ENCODE data around the gene KCND3.

DNA sequence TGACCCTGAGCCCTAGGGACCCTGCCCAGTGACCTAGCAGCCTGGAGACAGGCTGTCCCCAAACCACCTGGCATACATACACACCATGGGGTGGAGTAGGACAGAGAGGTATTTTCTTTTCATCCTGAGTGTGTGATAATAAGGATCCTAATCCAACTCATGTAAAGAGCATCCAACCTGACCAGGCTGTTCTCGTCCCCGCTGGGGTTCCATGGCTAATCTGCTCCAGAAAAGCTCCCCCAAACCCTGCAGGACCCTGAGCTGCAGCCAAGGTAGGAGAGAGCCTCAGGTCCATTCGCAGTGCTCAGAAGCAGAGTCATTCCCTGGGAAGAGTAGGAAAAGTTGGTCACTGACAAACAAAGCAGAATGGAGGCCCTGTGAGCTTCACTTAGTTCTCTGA is 31.4 kb downstream of the KCND3 start:
- no peak for TF ChIP-seq POLR2AphosphoS5 (IDR thresholded peaks at IDR 0.05; ENCODE audit: low read depth, low read length)
- no peak for TF ChIP-seq TAF1 (IDR thresholded peaks at IDR 0.05; ENCODE audit: borderline replicate concordance, insufficient read depth, low read length)
- no peak for TF ChIP-seq SIN3A (IDR thresholded peaks at IDR 0.05; ENCODE audit: borderline replicate concordance, insufficient read depth, low read length)
- no peak for TF ChIP-seq REST (IDR thresholded peaks at IDR 0.05; ENCODE audit: insufficient read depth in 1 of 2, low read depth in 2 of 2, low read length in 2 of 2)
- TF ChIP-seq FOXP2 (optimal IDR thresholded peaks at IDR 0.05; ENCODE audit: borderline replicate concordance, extremely low read depth, extremely low read length, insufficient read depth): no peak

All from PFSK-1 (cell line).